HG03575 (cell line): ENCODE measurements around the gene UGT1A1.
"Not testable (repeated sequence)": the region's sequence is repeated elsewhere in the genome, so short reads cannot be mapped to it uniquely, and the experiment has no call there.

Experiments
- ATAC-seq: cut with Tn5 transposase; IDR thresholded peaks from one replicate; pipeline ENCODE4 v1.9.1; 2021; ENCODE audit not compliant: unreplicated experiment, insufficient number of reproducible peaks, low FRiP score; ENCODE audit errors: extremely low read depth

The UGT1A1 gene

GRCh38 chr2:233760043-233760442 is at the start of gene UGT1A1:
Gene UGT1A1, plus strand, starts transcription at chr2:233760270. Its CDS starts 18 bp downstream, at chr2:233760288.
- no peak for ATAC-seq

GRCh38 chr2:233711312-233712008 is 48.6 kb upstream of the UGT1A1 start:
- no peak for ATAC-seq

- ATAC-seq, result no peak
Measured at GRCh38 chr2:233712611-233713261, 47.3 kb upstream of the UGT1A1 start, which contains the start of gene UGT1A5. Gene UGT1A5, plus strand, starts transcription at chr2:233712907. Its CDS starts 85 bp downstream, at chr2:233712992.

- ATAC-seq, result no peak
Measured at GRCh38 chr2:233713262-233713615, 46.8 kb upstream of the UGT1A1 start.

GRCh38 chr2:233714121-233714520 is 45.9 kb upstream of the UGT1A1 start:
- ATAC-seq, result no peak

- no peak for ATAC-seq
Measured at GRCh38 chr2:233718552-233718951, 41.5 kb upstream of the UGT1A1 start, which contains the start of gene UGT1A4. Gene UGT1A4, plus strand, starts transcription at chr2:233718736. Its CDS starts 85 bp downstream, at chr2:233718821.

GRCh38 chr2:233728723-233729301 is 31.3 kb upstream of the UGT1A1 start, which contains the start of gene UGT1A3:
Gene UGT1A3, plus strand, starts transcription at chr2:233729042. Its CDS starts 85 bp downstream, at chr2:233729127.
- ATAC-seq, result no peak

GRCh38 chr2:233736868-233737653 is 23.0 kb upstream of the UGT1A1 start:
- not testable (repeated sequence) for ATAC-seq

- no peak for ATAC-seq
Measured at GRCh38 chr2:233740870-233741269, 19.2 kb upstream of the UGT1A1 start.

- no peak for ATAC-seq
Measured at GRCh38 chr2:233743464-233744259, 16.4 kb upstream of the UGT1A1 start.

- no peak for ATAC-seq
Measured at GRCh38 chr2:233745073-233745755, 14.9 kb upstream of the UGT1A1 start.

GRCh38 chr2:233745838-233746237 is 14.2 kb upstream of the UGT1A1 start:
- not testable (repeated sequence) for ATAC-seq

GRCh38 chr2:233746475-233747282 is 13.4 kb upstream of the UGT1A1 start:
- ATAC-seq, result no peak

GRCh38 chr2:233747283-233747544 is 12.9 kb upstream of the UGT1A1 start:
- no peak for ATAC-seq

GRCh38 chr2:233750689-233751088 is 9.4 kb upstream of the UGT1A1 start:
- not testable (repeated sequence) for ATAC-seq

- not testable (repeated sequence) for ATAC-seq
Measured at GRCh38 chr2:233751212-233752009, 8.7 kb upstream of the UGT1A1 start.
